Vagina (tissue), 2 donors: ENCODE data around the gene KIF26A. TPM values are rescaled to one million over a fixed set of nuclear protein-coding genes. Genes with fewer than 3 reads are reported as not detected.

Source experiments
- DNase-seq, 2 donors: peaks; one replicate each; pipeline ENCODE4 v3.0.0-alpha.2; 2017; ENCODE audit errors: extremely low spot score in 2 of 2
- H3K27ac ChIP-seq: fragments of 200-600 bp; sonication (generic); one replicate; pipeline ENCODE4 v1.5.1; 2019
- H3K27me3 ChIP-seq: fragments of 200-600 bp; sonication (generic); one replicate; pipeline ENCODE4 v1.5.1; 2019
- H3K36me3 ChIP-seq, 2 donors: fragments of 200-600 bp; sonication (generic); one replicate each; pipeline ENCODE4 v1.5.1; 2017 to 2019
- H3K4me1 ChIP-seq: fragments of 200-600 bp; sonication (generic); one replicate; pipeline ENCODE4 v1.5.1; 2019
- H3K4me3 ChIP-seq, 2 donors: fragments of 200-600 bp; sonication (generic); 1 replicate in 1 of 2; 2 replicates in 1 of 2; pipeline ENCODE4 v1.5.1; 2016 to 2019
- H3K9me3 ChIP-seq: fragments of 200-600 bp; sonication (generic); one replicate; pipeline ENCODE4 v1.5.1; 2019
- CTCF ChIP-seq, 3 experiments: fragments of 450-650 bp in 2 of 3; fragments of 200-600 bp in 1 of 3; sonication (generic) in 1 of 3; IDR thresholded peaks; one replicate each; pipeline ENCODE4 v1.5.1; 2017 to 2019; ENCODE audit warnings: antibody characterized with exemption in 3 of 3, mild to moderate bottlenecking in 2 of 3, moderate library complexity in 2 of 3
- POLR2A ChIP-seq, 2 donors: fragments of 450-650 bp; IDR thresholded peaks; one replicate each; pipeline ENCODE4 v1.6.1; 2017; ENCODE audit warnings: antibody characterized with exemption in 2 of 2, mild to moderate bottlenecking in 2 of 2, moderate library complexity in 2 of 2
- POLR2AphosphoS5 ChIP-seq, 2 donors: sonication (generic); formaldehyde crosslinking; IDR thresholded peaks; one replicate each; pipeline ENCODE4 v1.9.0; 2017; ENCODE audit warnings: antibody characterized with exemption in 2 of 2, mild to moderate bottlenecking in 2 of 2, low read depth in 1 of 2; ENCODE audit not compliant: insufficient read depth in 1 of 2
- intact Hi-C: fragments of 100-400 bp; cut with DNase I; formaldehyde crosslinking; loops from one replicate; pipeline ENCODE4 v1.15.1; 2023
- total RNA-seq: library from RNA; depleted of rRNA; stranded (reverse); fragments of >200 nt; gene quantifications from one replicate; pipeline ENCODE4 v1.2.3, GENCODE V29; 2016

Gene KIF26A
- total RNA-seq, 1 donor from 2014 or later, result 2.7 TPM

GRCh38 chr14:104123879-104124278, 14.5 kb upstream of the KIF26A start:
- no peak overlapping the region for H3K27ac ChIP-seq
- no peaks in the 10 kb centered on the region for H3K27me3 ChIP-seq
- no peak overlapping the region for H3K4me3 ChIP-seq
- no peaks in the 10 kb centered on the region for H3K9me3 ChIP-seq
- intact Hi-C loops, result no loop called here
- no peaks in the 10 kb centered on the region for H3K36me3 ChIP-seq
- TF ChIP-seq CTCF (IDR thresholded peaks at IDR 0.05) (no peak), POLR2AphosphoS5 (IDR thresholded peaks at IDR 0.05; ENCODE audit: insufficient read depth in 1 of 2, low read depth in 1 of 2) (no peak), POLR2A (IDR thresholded peaks at IDR 0.05) (no peak)
- no peak for DNase-seq
- no peaks in the 10 kb centered on the region for H3K4me1 ChIP-seq

GRCh38 chr14:104125011-104125410, 13.4 kb upstream of the KIF26A start:
- DNase-seq, result no peak
- TF ChIP-seq POLR2A (IDR thresholded peaks at IDR 0.05) (no peak), POLR2AphosphoS5 (IDR thresholded peaks at IDR 0.05; ENCODE audit: insufficient read depth in 1 of 2, low read depth in 1 of 2) (no peak), CTCF (IDR thresholded peaks at IDR 0.05) (no peak)
- Histone ChIP-seq H3K27ac (no peak overlapping the region), H3K9me3 (peaks cover 6% of the 10 kb centered on the region), H3K4me3 (no peak overlapping the region), H3K4me1 (no peaks in the 10 kb centered on the region), H3K27me3 (no peaks in the 10 kb centered on the region), H3K36me3 (no peaks in the 10 kb centered on the region)
- intact Hi-C loops, result no loop called here

GRCh38 chr14:104126753-104127152, 11.6 kb upstream of the KIF26A start:
- no peak for DNase-seq
- no peaks in the 10 kb centered on the region for H3K4me1 ChIP-seq

GRCh38 chr14:104128981-104129380, 9.4 kb upstream of the KIF26A start:
- intact Hi-C loops, result no loop called here
- Histone ChIP-seq H3K4me3 (no peak overlapping the region), H3K27ac (no peak overlapping the region), H3K36me3 (no peaks in the 10 kb centered on the region), H3K27me3 (no peaks in the 10 kb centered on the region), H3K9me3 (peaks cover 6% of the 10 kb centered on the region), H3K4me1 (no peaks in the 10 kb centered on the region)
- no peak for TF ChIP-seq POLR2A (IDR thresholded peaks at IDR 0.05)
- TF ChIP-seq CTCF (IDR thresholded peaks at IDR 0.05), result no peak
- no peak for TF ChIP-seq POLR2AphosphoS5 (IDR thresholded peaks at IDR 0.05; ENCODE audit: insufficient read depth in 1 of 2, low read depth in 1 of 2)
- DNase-seq, result no peak

More at GRCh38 chr14:104126753-104127152, 11.6 kb upstream of the KIF26A start:
- Histone ChIP-seq H3K27ac (no peak overlapping the region), H3K36me3 (no peaks in the 10 kb centered on the region), H3K4me3 (no peak overlapping the region), H3K9me3 (peaks cover 6% of the 10 kb centered on the region), H3K27me3 (no peaks in the 10 kb centered on the region)
- intact Hi-C loops, result no loop called here
- TF ChIP-seq POLR2AphosphoS5 (IDR thresholded peaks at IDR 0.05; ENCODE audit: insufficient read depth in 1 of 2, low read depth in 1 of 2) (no peak), CTCF (IDR thresholded peaks at IDR 0.05) (no peak), POLR2A (IDR thresholded peaks at IDR 0.05) (no peak)

- Histone ChIP-seq H3K9me3 (peaks cover 6% of the 10 kb centered on the region), H3K27ac (no peak overlapping the region), H3K4me3 (no peak overlapping the region), H3K4me1 (no peaks in the 10 kb centered on the region), H3K36me3 (no peaks in the 10 kb centered on the region), H3K27me3 (no peaks in the 10 kb centered on the region)
- DNase-seq, result no peak
- TF ChIP-seq CTCF (IDR thresholded peaks at IDR 0.05) (no peak), POLR2AphosphoS5 (IDR thresholded peaks at IDR 0.05; ENCODE audit: insufficient read depth in 1 of 2, low read depth in 1 of 2) (no peak), POLR2A (IDR thresholded peaks at IDR 0.05) (no peak)
- intact Hi-C loops, result no loop called here
Observed at GRCh38 chr14:104129556-104129955, 8.8 kb upstream of the KIF26A start.
